ENCODE data around the gene PIGQ.

PIGQ gene

DNA sequence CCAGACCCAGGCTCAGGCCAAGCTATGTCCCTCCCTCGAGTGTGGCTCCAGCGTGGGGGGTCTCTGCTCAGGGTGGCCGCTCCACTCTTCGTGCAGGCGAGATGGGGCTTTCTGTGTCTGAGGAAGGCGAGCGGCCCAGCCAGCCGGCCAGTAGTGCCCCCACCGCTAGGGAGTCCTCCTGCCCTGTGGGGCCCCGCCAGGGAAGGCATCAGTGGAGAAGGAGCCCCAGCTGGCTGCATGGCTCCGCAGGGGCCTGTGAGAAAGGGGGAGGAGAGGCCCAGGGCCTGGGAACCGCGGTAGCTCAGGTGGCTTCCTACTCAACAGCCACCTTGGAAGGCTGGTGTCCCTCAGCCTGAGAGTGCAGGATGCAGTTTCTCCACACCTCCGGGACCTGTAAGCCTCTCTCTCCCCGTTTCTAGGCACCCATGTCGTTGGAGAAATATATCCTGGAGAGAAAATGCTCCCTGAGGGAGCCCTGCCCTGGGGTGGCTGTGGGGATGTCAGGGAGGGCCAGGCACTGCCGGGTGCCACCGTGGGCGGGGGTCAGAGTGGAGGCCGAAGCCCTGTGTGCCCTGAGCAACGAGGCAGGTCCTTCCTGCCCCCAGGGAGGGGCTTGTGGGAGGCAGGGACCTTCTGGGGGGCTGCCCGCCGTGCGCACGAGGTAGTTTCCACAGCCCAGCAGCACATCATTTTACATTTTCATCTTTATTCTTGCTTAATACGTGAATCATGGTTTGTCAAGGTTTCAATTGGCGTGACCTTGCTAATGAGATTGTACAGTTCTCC, 3.3 kb downstream of the PIGQ start:
- no peak for DNase-seq

DNA sequence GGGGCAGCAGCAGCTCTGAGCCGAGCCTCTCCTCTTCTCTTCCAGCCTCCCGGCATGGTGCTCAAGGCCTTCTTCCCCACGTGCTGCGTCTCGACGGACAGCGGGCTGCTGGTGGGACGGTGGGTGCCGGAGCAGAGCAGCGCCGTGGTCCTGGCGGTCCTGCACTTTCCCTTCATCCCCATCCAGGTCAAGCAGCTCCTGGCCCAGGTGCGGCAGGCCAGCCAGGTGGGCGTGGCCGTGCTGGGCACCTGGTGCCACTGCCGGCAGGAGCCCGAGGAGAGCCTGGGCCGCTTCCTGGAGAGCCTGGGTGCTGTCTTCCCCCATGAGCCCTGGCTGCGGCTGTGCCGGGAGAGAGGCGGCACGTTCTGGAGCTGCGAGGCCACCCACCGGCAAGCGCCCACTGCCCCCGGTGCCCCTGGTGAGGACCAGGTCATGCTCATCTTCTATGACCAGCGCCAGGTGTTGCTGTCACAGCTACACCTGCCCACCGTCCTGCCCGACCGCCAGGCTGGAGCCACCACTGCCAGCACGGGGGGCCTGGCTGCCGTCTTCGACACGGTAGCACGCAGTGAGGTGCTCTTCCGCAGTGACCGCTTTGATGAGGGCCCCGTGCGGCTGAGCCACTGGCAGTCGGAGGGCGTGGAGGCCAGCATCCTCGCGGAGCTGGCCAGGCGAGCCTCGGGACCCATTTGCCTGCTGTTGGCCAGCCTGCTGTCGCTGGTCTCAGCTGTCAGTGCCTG, 4.4 kb downstream of the PIGQ start:
- DNase-seq, result no peak

DNA sequence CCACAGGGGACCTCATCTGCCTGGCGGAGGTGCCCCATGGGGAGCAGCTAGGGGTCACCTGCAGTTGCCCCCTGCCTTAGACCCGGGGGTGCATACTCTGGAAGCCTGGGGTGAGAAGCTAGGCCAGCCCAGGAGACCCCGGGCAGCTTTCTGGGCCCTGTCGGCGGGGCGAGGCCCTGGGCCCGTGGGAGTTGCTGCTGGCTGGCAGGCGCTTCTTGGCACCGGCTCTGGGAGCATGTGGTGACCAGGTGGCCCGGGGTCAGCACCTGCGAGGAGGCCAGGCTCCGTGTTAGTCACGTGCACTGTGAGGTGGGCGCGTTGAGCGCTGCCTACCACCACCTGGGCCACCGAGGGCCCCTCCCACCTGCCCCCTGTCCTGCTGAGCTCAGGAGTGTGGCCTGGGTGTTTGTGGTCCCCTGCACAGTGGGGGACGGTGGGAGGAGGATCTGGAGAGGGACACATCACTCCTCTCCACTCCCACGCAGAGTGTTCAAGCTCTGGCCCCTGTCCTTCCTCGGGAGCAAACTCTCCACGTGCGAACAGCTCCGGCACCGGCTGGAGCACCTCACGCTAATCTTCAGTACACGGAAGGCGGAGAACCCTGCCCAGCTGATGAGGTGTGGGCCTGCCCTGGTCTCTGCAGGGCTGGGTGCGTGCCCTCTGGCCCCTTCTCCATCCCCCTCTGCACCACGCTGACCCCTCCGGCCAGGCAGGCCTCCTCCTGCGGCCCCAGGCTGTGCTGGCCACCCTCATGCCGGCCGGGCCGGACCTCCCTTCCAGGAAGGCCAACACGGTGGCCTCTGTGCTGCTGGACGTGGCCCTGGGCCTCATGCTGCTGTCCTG, 5.8 kb downstream of the PIGQ start:
- no peak for DNase-seq

DNA sequence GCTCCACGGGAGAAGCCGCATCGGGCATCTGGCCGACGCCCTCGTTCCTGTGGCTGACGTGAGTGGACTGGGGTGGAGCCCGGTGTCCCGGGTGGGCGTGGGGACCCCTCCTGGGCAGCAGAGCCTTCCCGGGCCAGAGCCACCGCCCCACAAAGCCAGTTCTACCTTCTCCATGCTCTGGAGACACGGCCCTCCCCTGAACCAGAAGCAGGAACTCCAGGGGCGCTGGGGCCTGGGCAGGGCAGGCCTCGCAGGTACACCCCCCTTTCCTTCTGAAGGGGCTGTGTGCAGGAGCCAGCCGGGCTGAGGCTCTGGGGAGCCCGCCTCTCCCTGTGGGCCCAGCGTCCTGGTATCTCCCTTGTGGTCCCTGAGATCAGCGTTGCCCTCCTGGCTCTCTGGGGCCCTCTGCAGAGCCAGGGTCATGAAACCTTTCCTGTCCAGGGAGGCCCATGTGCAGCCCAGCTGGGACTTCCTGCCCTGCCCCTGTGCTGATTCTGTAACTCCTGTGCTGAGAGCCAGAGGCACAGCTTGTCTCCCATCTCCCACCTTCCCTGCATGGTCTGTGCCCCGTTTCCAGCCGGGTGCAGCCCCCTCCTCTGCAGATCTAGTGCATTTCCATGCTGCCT, 6.5 kb downstream of the PIGQ start:
- DNase-seq, result no peak

DNA sequence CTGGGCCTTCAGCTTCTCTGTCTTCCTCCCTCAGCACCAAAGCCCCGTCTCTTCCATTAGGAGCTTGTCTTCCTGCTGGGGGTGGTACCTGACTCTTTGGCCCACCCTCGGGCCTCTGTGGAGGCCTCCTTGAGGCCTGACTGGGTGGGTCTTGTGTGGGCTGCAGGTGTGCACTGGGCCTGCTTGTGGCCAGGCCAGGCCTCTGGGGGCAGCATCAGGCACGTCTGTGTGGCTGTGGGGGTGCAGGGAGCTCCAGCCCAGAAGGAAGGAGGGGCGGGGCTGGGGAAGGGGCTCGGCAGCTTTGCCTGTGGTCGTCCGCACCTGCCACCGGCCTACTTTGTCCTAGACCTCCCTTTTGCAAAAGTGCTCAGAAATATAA, 7.0 kb downstream of the PIGQ start:
- no peak for DNase-seq

DNA sequence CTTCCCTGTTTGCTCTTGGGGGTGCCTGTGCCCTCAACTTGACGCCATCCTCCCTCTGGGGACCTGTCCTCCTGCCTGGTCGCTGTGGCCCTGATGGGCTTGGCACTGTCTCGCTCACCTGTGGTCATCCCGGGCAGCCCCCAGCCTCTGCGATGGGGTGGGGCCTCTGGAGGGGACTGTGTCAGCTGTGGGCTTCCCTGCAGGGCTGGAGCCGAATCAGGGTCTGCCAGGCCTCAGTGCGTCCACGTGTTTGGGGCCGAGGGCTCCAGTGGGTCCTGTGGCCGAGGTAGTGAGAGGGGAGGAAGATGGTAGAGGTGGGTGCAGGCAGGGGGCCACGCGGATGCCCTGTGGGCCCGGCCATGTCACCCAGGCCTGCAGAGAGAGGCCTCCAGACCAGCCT, 8.0 kb downstream of the PIGQ start:
- no peak for DNase-seq

DNA sequence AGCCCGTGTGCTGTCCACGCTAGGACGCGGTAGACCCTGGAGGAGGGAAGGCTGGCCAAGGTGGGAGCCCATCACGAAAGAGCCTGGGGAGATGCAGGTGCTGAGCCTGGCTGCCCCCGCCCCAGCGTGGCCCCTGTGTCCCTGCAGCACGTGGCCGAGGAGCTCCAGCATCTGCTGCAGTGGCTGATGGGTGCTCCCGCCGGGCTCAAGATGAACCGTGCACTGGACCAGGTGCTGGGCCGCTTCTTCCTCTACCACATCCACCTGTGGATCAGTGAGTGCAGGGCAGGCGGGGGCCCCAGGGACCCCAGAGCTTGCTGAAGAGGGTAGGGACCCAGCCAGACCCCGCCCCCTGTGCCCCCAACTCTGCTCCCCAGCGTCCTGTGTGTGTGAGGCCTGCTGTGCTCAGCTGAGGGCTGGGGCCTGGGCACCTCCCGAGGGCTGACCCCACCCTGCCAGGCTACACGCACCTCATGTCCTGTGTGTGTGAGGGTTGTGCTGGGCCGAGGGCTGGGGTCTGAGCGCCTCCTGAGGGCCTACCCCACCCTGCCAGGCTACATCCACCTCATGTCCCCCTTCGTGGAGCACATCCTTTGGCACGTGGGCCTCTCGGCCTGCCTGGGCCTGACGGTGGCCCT, 8.6 kb downstream of the PIGQ start:
- DNase-seq, result no peak

DNA sequence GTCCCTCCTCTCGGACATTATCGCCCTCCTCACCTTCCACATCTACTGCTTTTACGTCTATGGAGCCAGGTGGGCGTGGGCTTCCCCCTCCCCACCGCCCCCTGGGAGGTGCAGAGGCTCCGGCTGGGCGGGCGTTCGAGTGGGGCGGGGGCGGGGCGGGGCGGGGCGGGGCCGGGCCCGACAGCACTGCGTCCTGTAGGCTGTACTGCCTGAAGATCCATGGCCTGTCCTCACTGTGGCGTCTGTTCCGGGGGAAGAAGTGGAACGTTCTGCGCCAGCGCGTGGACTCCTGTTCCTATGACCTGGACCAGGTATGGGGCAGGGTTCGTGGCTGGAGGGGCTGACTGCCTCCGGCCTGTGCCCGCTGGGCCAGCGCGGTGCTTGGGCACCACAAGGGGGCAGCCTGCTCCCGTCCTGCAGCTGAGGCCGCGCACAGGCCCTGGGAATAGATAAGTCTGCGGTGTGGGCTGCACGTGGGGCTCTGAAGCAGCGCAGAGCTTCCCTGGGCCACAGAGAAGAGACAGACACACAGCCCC, 9.2 kb downstream of the PIGQ start:
- DNase-seq, result peak in 1 of 2 donors; percentile 55

DNA sequence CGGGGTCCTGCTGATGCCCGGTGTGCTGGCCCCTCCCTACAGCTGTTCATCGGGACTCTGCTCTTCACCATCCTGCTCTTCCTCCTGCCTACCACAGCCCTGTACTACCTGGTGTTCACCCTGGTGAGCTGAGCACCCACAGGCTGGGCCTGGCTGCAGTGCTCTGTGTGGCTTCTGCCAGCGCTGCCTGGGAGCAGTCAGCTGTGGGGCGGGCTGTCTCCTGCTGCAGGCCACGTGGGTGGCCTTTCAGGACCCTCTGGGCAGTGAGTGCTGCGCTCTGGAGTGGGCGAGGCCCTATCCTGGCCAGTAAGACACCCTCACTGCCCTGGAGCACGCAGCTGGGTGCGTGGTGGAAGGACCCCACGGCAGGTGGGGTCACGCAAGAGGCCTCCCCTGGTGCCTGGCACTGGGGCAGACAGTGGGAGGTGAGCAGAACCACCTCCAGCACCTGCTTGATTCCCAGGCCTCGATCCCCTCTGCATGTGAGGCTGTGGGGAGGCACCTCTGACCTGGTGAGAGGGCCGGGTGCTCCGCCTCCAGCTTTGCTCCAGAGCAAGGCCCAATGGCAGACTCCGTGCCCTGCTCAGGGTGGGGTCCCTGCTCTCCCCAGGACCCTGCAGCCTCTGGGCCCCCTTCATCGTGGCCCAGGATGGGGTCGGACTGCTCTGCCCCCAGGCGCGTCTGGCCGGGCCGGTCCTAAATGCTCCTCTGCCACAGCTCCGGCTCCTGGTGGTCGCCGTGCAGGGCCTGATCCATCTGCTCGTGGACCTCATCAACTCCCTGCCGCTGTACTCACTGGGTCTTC, 10.6 kb downstream of the PIGQ start:
- DNase-seq, result no peak

DNA sequence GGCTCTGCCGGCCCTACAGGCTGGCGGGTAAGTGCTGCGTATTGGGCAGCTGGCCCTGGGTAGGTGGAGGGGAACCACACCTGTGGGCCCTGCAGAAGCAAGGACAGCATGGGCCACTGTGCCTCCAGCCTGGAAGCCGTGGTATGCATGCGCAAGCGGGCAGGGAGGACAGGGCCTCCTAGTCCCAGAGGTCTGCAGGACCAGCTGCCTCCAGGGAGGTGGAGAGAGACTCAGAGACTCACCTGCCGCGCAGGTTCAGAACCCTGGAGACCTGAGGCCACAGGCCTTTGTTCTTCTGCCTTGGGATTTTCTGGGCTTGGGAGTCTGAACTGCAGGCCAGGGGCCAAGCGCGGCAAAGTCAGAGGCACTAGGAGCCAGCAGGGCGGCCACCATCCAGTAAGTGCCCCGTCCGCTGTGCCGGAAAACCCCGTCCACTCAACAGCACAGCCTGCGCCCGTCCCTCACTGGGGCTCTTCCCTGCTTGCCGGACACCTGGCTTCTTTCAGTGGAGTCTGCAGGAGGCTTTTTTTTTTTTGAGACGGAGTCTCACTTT, 11.3 kb downstream of the PIGQ start:
- no peak for DNase-seq

DNA sequence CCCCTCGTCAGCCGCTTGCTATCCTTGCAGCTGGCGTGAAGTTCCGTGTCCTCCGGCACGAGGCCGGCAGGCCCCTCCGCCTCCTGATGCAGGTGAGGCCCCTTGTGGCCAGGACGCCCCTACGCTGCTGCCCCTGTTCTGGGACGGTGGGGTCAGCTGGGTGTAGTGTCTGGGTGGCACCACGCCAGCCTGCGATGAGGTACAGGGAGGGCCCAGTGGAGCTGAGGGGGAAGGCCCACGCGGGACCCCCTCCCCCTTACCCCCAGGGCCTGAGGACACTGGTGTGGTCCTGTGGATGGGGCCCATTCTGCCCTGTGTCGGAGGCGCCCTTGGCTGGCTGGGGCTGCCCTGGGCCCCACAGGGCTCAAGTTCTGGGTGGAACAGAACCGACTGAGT, 12.4 kb downstream of the PIGQ start:
- DNase-seq, result no peak

DNA sequence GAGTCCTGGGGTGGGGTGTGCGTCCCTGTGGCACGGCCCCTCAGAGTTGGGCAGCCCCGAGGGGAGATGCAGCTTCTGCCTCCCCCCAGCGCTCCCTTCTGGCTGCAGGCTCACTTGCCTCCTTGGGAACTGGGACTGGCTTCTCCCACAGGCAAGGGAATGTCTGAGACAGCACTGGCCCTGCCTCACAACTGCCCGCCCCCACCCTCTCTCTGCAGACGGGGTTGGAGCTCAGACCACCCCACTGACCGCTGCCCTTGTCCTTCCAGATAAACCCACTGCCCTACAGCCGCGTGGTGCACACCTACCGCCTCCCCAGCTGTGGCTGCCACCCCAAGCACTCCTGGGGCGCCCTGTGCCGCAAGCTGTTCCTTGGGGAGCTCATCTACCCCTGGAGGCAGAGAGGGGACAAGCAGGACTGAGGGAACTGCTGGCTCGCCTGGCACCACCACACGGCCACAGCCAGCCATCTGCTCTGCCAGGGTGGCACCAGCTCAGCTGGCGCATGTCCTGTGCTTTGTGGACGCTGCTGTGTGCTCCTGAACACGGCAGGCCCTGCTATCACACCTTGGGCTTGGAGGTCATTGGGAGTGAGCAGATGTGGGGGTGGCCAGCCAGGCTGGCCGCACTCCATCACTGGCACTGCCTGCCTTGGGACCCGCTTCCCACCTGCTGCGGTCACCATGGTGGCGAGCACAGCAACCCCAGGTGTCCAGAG, 13.0 kb downstream of the PIGQ start:
- no peak for DNase-seq

DNA sequence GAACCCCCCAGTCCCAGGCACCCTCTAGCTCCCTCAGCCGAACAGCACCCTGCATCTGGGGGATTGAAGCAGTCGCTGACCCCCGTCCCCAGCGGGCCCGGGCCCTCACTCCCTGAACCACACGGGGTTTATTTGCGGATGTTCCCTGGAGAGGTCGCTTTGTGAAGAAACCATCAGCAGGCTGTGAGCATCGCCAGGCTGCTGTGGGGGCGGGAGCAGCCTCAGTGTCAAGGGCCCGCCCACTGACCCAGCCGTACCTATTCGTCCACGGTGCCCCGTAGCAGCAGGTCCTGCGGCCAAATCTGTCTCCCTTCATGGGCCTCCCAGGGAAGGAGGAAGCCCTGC, 13.7 kb downstream of the PIGQ start:
- no peak for DNase-seq

DNA sequence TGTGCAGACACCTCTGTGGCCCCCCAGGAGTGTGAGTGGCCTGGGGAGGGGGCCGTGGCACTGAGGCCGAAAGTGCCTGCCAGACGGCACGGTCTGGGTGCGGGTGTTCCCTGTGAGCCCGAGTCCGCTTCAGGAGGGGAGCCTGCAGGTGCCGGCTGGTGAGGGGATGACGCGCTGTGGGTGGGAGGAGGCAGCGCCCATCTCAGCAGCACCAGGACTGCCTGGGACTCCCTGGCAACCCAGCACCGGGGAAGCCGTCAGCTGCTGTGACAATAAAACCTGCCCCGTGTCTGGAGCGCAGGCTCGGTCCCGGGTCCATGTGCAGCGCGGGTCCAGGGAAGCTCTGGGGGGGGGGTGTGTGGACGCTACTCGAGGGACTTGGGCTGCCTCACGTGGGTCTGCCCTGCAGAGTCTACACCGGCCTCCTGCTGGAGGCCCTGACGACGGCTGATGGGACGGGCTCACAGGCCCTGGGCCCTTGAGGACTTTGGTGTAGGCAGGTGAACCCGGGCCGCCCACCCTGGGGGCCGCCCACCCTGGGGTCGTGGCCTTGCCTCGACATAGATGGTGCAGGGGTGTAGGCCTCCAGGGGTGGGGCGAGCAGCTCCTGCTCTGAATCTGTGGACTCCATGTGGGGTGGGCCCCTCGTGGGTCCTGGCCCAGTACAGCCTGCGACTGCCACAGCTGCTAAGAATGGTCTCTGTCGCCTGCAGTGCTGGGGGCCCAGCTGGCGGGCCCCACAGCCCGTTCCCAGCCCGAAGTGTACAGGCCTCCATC, 14.2 kb downstream of the PIGQ start:
- no peak for DNase-seq

DNA sequence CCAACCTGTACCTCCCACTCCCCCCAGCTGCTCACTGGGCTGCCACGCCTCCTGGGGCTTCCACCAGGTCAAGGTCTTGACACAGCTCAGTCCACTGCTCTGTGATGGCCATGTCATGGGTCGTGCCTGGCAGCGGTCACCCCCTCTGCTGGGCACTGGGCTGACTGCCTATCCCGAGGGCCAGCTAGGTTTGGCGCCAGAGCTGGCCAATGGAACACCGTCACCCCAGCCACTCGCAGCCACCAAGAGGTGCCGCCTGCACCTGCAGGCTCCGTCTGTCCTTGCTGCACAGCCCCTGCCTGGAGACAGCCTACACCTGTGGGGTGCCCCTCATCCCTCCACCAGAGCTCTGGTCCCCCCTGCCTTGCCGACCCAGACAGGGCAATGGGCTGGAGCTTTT, 15.6 kb downstream of the PIGQ start:
- no peak for DNase-seq

DNA sequence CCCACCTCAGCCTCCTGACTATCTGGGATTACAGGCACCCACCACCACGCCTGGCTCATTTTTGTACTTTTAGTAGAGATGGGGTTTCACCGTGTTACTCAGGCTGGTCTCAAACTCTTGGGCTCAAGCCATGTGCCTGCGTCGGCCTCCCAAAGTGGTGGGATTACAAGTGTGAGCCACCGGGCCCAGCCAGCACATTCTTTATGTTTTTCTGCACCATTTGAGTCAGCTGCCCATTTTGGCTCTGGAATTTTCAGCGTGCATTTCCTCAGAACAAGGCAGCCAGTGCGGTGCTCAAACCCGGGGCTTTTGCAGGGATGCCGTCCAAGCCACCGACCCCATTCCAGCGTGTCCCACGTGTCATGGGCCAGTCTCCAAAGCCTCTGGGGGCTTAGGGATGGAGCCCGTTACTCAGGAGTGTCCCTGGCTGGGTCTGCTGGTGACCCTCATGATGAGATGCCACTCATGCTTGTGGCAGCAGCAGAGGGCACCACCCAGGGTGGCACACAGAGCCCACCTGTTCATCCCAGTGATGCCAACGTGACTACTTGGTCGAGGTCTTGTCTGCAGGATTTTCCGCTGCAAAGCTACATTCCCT, 16.4 kb downstream of the PIGQ start:
- DNase-seq, result no peak

DNA sequence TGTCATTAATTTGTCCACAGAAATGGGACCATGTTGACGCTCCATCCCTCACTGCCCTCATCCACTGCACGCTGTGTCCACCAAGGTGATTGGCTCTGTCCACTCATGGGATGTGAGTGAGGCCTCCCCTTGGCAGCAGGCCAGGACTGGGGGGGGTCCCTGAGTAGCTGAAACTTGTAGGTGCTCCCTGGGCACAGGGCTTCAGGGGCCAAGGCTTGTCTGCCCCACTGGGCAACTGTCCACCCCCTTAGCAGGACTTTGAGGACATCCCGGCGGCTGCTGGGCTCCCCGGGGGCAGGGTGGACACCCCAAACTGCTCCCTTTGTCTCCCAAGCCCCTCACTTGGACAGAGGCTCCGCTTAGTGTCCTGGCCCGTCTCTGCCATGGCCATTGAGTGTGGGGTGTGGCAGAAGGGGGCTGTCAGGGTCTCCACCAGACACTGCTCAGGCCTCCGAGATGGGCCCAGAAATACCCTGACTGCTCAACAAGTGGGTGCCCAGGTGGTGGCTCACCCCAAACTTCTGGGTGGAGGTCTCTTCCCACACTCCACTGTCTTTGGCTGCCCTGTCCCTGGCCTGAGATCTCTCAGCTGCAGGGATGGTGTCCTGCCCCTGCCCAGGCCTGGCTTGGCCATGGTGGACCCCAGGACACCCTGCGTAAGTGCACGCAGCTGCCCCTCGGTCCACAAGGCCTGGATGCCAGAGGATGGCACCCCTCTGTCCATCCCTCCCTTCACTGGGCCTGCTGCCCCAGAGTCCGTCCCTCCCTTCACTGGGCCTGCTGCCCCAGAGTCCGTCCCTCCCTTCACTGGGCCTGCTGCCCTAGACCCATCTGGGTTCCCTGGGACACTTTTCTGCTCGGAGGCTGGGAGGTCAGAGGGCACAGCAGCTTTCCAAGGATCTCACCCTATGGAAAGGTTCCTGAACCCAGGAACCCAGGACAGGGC, 17.1 kb downstream of the PIGQ start:
- no peak for DNase-seq

DNA sequence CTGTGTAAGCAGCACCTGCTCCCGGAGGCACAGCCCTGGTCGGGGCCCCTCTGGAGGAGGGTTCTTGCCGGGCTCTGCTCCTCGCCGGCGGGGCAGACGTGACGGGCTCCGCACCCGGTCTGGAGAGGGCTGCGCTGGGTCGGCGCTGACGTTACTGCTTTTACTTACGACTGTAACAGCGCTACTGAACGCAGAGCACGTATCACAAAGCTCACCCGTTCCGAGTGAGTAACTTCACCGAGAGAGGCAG, 18.8 kb downstream of the PIGQ start:
- peak in 1 of 2 donors; percentile 63 for DNase-seq
